Adipocyte (in vitro differentiated cells): ENCODE data around the gene ATP8A2.

Source experiments
- DNase-seq: peaks from one replicate; pipeline ENCODE4 v3.0.0-alpha.2; 2015; ENCODE audit warnings: low read depth
- H3K27me3 ChIP-seq: replicated peaks from 2 replicates; pipeline ENCODE4 v1.7.0; 2013; ENCODE audit warnings: mild to moderate bottlenecking, low read length, moderate library complexity; ENCODE audit not compliant: control insufficient read depth, insufficient read depth
- H3K36me3 ChIP-seq: 2 replicates; pipeline ENCODE4 v1.7.0; 2013; ENCODE audit warnings: low read length, mild to moderate bottlenecking, moderate library complexity; ENCODE audit not compliant: control insufficient read depth, insufficient read depth, severe bottlenecking
- H3K4me1 ChIP-seq: 2 replicates; pipeline ENCODE4 v1.7.0; 2013; ENCODE audit warnings: mild to moderate bottlenecking, low read length, moderate library complexity; ENCODE audit not compliant: control insufficient read depth, insufficient read depth
- H3K4me3 ChIP-seq: 2 replicates; pipeline ENCODE4 v1.7.0; 2013; ENCODE audit warnings: mild to moderate bottlenecking, low read length, moderate library complexity
- H3K9ac ChIP-seq: 2 replicates; pipeline ENCODE4 v1.7.0; 2013; ENCODE audit warnings: mild to moderate bottlenecking, low read length, moderate library complexity
- H3K9me3 ChIP-seq: 2 replicates; pipeline ENCODE4 v1.7.0; 2013; ENCODE audit warnings: mild to moderate bottlenecking, low read length, moderate library complexity; ENCODE audit not compliant: control insufficient read depth

The ATP8A2 gene

GRCh38 chr13:25860265-25860664, 488.5 kb downstream of the ATP8A2 start:
- H3K36me3 ChIP-seq: no peaks in the 10 kb centered on the region
- peak; percentile 17 for DNase-seq
- H3K27me3 ChIP-seq: peaks cover 31% of the 10 kb centered on the region
- no peak overlapping the region for H3K4me3 ChIP-seq
- H3K9ac ChIP-seq: no peak overlapping the region
- peaks cover 13% of the 10 kb centered on the region for H3K4me1 ChIP-seq
- no peaks in the 10 kb centered on the region for H3K9me3 ChIP-seq

DNA sequence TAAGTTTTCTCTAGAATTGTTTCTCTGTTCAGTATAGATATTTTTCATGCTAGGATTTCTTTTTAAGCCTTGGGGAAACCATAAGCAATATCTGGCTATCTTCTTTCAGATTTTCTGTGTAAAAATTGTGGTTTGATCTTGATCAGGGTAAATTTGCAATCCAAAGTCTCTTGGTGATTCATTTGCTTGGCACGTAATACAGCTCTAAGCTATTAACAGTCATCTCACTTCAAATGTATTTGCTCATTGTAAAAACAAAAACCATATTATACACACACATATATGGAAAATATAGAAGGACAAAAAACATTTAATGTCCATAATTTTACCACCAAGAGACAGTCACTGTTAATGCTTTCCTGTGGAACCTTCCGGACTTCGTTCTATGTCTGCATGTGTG, 489.1 kb downstream of the ATP8A2 start:
- Histone ChIP-seq H3K36me3 (no peaks in the 10 kb centered on the region), H3K4me3 (no peak overlapping the region), H3K9me3 (no peaks in the 10 kb centered on the region), H3K4me1 (peaks cover 13% of the 10 kb centered on the region), H3K27me3 (peaks cover 34% of the 10 kb centered on the region), H3K9ac (no peak overlapping the region)
- peak; percentile 77 for DNase-seq

DNA sequence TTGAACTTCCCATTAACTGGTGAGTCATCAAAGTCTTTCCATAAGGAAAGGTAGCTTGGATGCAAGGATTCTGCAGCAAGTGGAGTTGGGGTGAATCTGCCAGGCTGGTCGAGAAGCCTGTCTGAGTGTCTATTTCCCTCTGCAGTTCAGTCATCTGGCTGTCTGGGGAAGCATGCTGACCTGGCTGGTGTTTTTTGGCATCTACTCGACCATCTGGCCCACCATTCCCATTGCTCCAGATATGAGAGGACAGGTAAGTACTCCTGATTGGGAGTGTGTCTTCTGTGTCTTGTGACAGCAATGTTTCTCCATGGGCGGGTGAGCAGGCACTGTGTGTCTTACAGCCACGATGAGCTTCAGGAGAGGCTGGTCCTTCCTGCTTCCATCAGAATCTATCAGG, 490.4 kb downstream of the ATP8A2 start:
- H3K9me3 ChIP-seq: no peaks in the 10 kb centered on the region
- no peak overlapping the region for H3K9ac ChIP-seq
- H3K27me3 ChIP-seq: peaks cover 31% of the 10 kb centered on the region
- H3K4me3 ChIP-seq: no peak overlapping the region
- H3K4me1 ChIP-seq: peaks cover 13% of the 10 kb centered on the region
- DNase-seq: no peak
- no peaks in the 10 kb centered on the region for H3K36me3 ChIP-seq

- no peak for DNase-seq
- Histone ChIP-seq H3K9ac (no peak overlapping the region), H3K4me3 (no peak overlapping the region), H3K27me3 (peaks cover 36% of the 10 kb centered on the region), H3K4me1 (peaks cover 13% of the 10 kb centered on the region), H3K36me3 (no peaks in the 10 kb centered on the region), H3K9me3 (no peaks in the 10 kb centered on the region)
Measured at GRCh38 chr13:25864116-25864515, 492.3 kb downstream of the ATP8A2 start.

DNA sequence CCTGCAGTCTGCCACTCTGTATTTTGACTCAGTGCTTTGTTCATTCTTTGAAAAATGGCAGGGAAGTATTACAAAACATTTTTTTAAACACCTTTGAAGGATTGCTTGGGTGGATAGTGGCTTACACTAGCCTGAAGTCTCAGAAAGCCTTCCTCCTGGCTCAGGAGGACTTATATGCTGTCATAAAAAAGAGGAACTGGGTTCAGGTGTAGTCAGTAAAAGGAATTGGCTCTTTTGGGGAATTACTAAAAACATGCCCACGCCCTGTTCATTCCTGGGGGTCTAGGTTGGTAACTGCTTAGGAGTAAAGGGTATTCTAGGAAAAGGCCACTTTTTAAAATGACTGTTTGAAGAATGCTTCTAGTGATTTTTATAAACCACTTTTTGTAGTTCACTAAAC, 493.2 kb downstream of the ATP8A2 start:
- no peak overlapping the region for H3K4me3 ChIP-seq
- no peaks in the 10 kb centered on the region for H3K9me3 ChIP-seq
- H3K4me1 ChIP-seq: peaks cover 13% of the 10 kb centered on the region
- DNase-seq: no peak
- no peaks in the 10 kb centered on the region for H3K36me3 ChIP-seq
- H3K27me3 ChIP-seq: peaks cover 40% of the 10 kb centered on the region
- H3K9ac ChIP-seq: no peak overlapping the region

GRCh38 chr13:25865391-25865790, 493.6 kb downstream of the ATP8A2 start:
- Histone ChIP-seq H3K27me3 (peaks cover 45% of the 10 kb centered on the region), H3K4me1 (peaks cover 11% of the 10 kb centered on the region), H3K4me3 (no peak overlapping the region), H3K9ac (no peak overlapping the region), H3K9me3 (no peaks in the 10 kb centered on the region), H3K36me3 (no peaks in the 10 kb centered on the region)
- DNase-seq: no peak

DNA sequence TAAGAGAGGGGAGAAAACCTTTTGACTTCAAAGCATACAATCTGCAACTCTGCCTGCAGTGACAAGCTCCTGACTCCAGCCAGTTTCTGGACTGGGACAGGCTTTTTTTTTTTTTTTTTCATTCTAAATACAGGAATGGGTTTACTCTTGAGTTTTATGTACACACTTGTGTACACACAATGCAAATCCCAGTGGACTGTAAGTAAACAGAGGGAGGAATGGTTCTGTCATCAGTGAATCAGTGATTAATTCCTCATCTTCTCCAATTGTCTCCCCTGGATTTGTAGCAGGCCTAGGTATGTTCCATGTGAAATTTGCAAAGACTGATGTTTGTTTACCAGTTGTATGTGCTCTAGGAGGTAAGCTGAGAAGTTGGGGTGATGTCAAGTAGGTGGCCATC, 495.3 kb downstream of the ATP8A2 start:
- Histone ChIP-seq H3K4me3 (no peak overlapping the region), H3K4me1 (peaks cover under 1% of the 10 kb centered on the region), H3K27me3 (peaks cover 50% of the 10 kb centered on the region), H3K9me3 (no peaks in the 10 kb centered on the region), H3K9ac (no peak overlapping the region), H3K36me3 (no peaks in the 10 kb centered on the region)
- no peak for DNase-seq

- no peaks in the 10 kb centered on the region for H3K9me3 ChIP-seq
- no peak overlapping the region for H3K4me3 ChIP-seq
- peaks cover 45% of the 10 kb centered on the region for H3K27me3 ChIP-seq
- H3K4me1 ChIP-seq: peaks cover 12% of the 10 kb centered on the region
- H3K36me3 ChIP-seq: no peaks in the 10 kb centered on the region
- H3K9ac ChIP-seq: no peak overlapping the region
- no peak for DNase-seq
Measured at GRCh38 chr13:25868490-25868889, 496.7 kb downstream of the ATP8A2 start.

GRCh38 chr13:25869941-25870340, 498.2 kb downstream of the ATP8A2 start:
- DNase-seq: no peak
- no peak overlapping the region for H3K9ac ChIP-seq
- H3K36me3 ChIP-seq: no peaks in the 10 kb centered on the region
- H3K27me3 ChIP-seq: peaks cover 31% of the 10 kb centered on the region
- no peaks in the 10 kb centered on the region for H3K9me3 ChIP-seq
- H3K4me3 ChIP-seq: no peak overlapping the region
- H3K4me1 ChIP-seq: peaks cover 12% of the 10 kb centered on the region

- peaks cover 20% of the 10 kb centered on the region for H3K27me3 ChIP-seq
- DNase-seq: no peak
- H3K36me3 ChIP-seq: no peaks in the 10 kb centered on the region
- H3K9me3 ChIP-seq: no peaks in the 10 kb centered on the region
- H3K4me1 ChIP-seq: peaks cover 12% of the 10 kb centered on the region
- no peak overlapping the region for H3K9ac ChIP-seq
- no peak overlapping the region for H3K4me3 ChIP-seq
Measured at GRCh38 chr13:25871389-25872125, 499.8 kb downstream of the ATP8A2 start.

GRCh38 chr13:25872481-25873241, 500.9 kb downstream of the ATP8A2 start:
- Histone ChIP-seq H3K4me1 (peaks cover 12% of the 10 kb centered on the region), H3K27me3 (peaks cover 21% of the 10 kb centered on the region), H3K4me3 (no peak overlapping the region), H3K36me3 (no peaks in the 10 kb centered on the region), H3K9ac (no peak overlapping the region), H3K9me3 (no peaks in the 10 kb centered on the region)
- DNase-seq: no peak
